Measurements from ENCODE around the gene WDR45.

The WDR45 gene

GRCh38 chrX:49073601-49074575 lies 5.8 kb downstream of the WDR45 start, which contains the start of gene PRAF2:
PRAF2 (minus strand) TSS chrX:49074002; CDS start chrX:49073987, 15 bp downstream.
- peak; percentile 60 to 81 (median 70) for DNase-seq

GRCh38 chrX:49072712-49073095 lies 7.0 kb downstream of the WDR45 start:
- DNase-seq: no peak

GRCh38 chrX:49071877-49072711 lies 7.6 kb downstream of the WDR45 start:
- DNase-seq: no peak

- DNase-seq: no peak
These were observed 8.7 kb downstream of the WDR45 start for GRCh38 chrX:49070988-49071387.

- no peak for DNase-seq
These were observed 10.6 kb downstream of the WDR45 start for GRCh38 chrX:49069038-49069437.

GRCh38 chrX:49067285-49068120 lies 12.2 kb downstream of the WDR45 start:
- DNase-seq: no peak

GRCh38 chrX:49066690-49067089 lies 13.0 kb downstream of the WDR45 start:
- DNase-seq: no peak

- DNase-seq: no peak
These were observed 13.4 kb downstream of the WDR45 start for GRCh38 chrX:49066278-49066677.

GRCh38 chrX:49064735-49065134 lies 15.0 kb downstream of the WDR45 start:
- DNase-seq: no peak

- no peak for DNase-seq
These were observed 15.4 kb downstream of the WDR45 start for GRCh38 chrX:49064303-49064702.

GRCh38 chrX:49063715-49064114 lies 16.0 kb downstream of the WDR45 start:
- DNase-seq: no peak

- no peak for DNase-seq
These were observed 17.8 kb downstream of the WDR45 start for GRCh38 chrX:49061916-49062315.

GRCh38 chrX:49061490-49061889 lies 18.2 kb downstream of the WDR45 start:
- DNase-seq: no peak

GRCh38 chrX:49060914-49061313 lies 18.8 kb downstream of the WDR45 start:
- no peak for DNase-seq

GRCh38 chrX:49059681-49060085 lies 20.0 kb downstream of the WDR45 start:
- DNase-seq: no peak

- no peak for DNase-seq
These were observed 20.5 kb downstream of the WDR45 start for GRCh38 chrX:49059201-49059600.

- DNase-seq: no peak
These were observed 20.9 kb downstream of the WDR45 start, which contains the start of gene CCDC120 for GRCh38 chrX:49058794-49059193. CCDC120 (plus strand) TSS chrX:49058999; CDS start chrX:49062042, 3,043 bp downstream.

GRCh38 chrX:49054073-49054762 lies 25.5 kb downstream of the WDR45 start:
- no peak for DNase-seq

- peak in 2 of 4 experiments; percentile 39 to 57 for DNase-seq
These were observed 26.2 kb downstream of the WDR45 start for GRCh38 chrX:49053223-49054072.

- no peak for DNase-seq
These were observed 35.8 kb downstream of the WDR45 start for GRCh38 chrX:49043987-49044281.
